Activated gamma-delta T cell treated with Interleukin-2 at 50 U/mL for 16 hours (primary cell): ENCODE results near the gene KIF1A.

Experiments used
- DNase-seq: peaks from one replicate; pipeline ENCODE4 v3.0.0-alpha.2; 2020

The KIF1A gene

GRCh38 chr2:240760121-240760520 is 59.9 kb downstream of the KIF1A start:
- DNase-seq = no peak

GRCh38 chr2:240759459-240759858 is 60.6 kb downstream of the KIF1A start:
- DNase-seq = no peak

- no peak for DNase-seq
Measured at GRCh38 chr2:240757086-240757614, 62.9 kb downstream of the KIF1A start.

- DNase-seq = no peak
Measured at GRCh38 chr2:240752209-240752608, 67.8 kb downstream of the KIF1A start.

GRCh38 chr2:240750409-240750808 is 69.6 kb downstream of the KIF1A start:
- DNase-seq = no peak

- no peak for DNase-seq
Measured at GRCh38 chr2:240749516-240749915, 70.5 kb downstream of the KIF1A start.

GRCh38 chr2:240747256-240747655 is 72.8 kb downstream of the KIF1A start:
- DNase-seq = no peak

GRCh38 chr2:240746671-240747070 is 73.3 kb downstream of the KIF1A start:
- DNase-seq = no peak

- no peak for DNase-seq
Measured at GRCh38 chr2:240745962-240746361, 74.1 kb downstream of the KIF1A start.

GRCh38 chr2:240745456-240745855 is 74.6 kb downstream of the KIF1A start:
- no peak for DNase-seq

- no peak for DNase-seq
Measured at GRCh38 chr2:240742602-240743095, 77.4 kb downstream of the KIF1A start.

- no peak for DNase-seq
Measured at GRCh38 chr2:240741091-240741490, 78.9 kb downstream of the KIF1A start.

GRCh38 chr2:240739797-240740196 is 80.2 kb downstream of the KIF1A start:
- peak; percentile 29 for DNase-seq

- no peak for DNase-seq
Measured at GRCh38 chr2:240737958-240738357, 82.1 kb downstream of the KIF1A start.

GRCh38 chr2:240737512-240737911 is 82.5 kb downstream of the KIF1A start:
- DNase-seq = no peak

GRCh38 chr2:240736281-240737250 is 83.5 kb downstream of the KIF1A start:
- DNase-seq = no peak

GRCh38 chr2:240735476-240735875 is 84.5 kb downstream of the KIF1A start:
- no peak for DNase-seq

GRCh38 chr2:240734756-240735155 is 85.3 kb downstream of the KIF1A start:
- no peak for DNase-seq

- no peak for DNase-seq
Measured at GRCh38 chr2:240733803-240734495, 86.1 kb downstream of the KIF1A start.

- no peak for DNase-seq
Measured at GRCh38 chr2:240732911-240733622, 87.0 kb downstream of the KIF1A start.

- DNase-seq = no peak
Measured at GRCh38 chr2:240732184-240732583, 87.8 kb downstream of the KIF1A start.

- no peak for DNase-seq
Measured at GRCh38 chr2:240731178-240731545, 88.9 kb downstream of the KIF1A start.
